Fibroblast of upper back skin (primary cell): ENCODE measurements around the gene BNC2.
A peak's percentile ranks its signal among the peaks of the same experiment; 100 is the strongest.

Experiments
- DNase-seq: peaks from one replicate; pipeline ENCODE4 v3.0.0-alpha.2; 2013

The BNC2 gene

GRCh38 chr9:16434526-16434925 is 435.9 kb downstream of the BNC2 start:
- peak; percentile 95 for DNase-seq

DNA sequence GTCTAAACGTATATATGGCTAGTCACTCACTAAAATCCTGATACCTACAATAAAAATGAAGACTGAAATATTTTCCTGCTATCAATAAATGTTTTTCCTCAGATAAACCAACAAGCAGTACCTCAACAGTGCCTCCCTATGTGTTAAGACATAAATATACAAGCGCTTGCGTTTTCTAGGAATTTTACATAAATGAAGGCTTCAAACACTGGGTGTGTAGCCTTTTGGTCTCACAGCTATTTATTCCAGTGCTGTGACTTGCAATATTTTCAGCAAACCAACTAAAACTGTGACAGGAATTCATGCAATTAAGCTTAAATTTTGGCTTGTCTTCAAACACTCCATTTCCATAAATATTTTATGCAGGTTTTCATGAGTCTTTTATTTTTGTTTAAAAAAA is 437.0 kb downstream of the BNC2 start:
- no peak for DNase-seq

GRCh38 chr9:16431666-16432392 is 438.6 kb downstream of the BNC2 start:
- DNase-seq: no peak

GRCh38 chr9:16429671-16430070 is 440.8 kb downstream of the BNC2 start:
- no peak for DNase-seq

DNA sequence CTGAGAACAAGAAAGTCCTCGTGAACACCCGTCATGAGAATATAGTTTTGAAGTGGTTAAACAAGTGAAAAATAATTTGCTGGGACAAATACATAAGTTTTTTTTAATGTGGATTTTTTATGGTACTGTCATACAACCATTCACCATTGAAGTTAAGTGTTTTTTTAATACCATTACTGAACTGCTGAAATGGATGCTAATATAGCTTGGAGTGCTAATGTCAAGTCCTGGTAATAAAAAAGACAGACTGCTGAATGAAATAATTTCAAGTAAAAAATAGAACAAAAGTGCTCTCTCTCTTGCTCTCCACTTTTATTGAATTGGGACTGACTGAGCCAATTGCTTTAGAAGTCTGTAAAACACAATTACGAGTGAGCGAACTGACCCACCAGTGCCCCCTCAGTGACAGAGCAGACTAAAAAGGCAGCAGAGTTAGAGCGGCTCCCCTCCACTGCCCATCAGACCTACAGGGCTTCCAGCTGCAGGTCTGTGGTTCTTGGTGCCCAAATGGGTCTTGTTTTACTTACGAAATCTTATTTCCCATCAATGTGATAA is 442.5 kb downstream of the BNC2 start:
- DNase-seq: no peak

DNA sequence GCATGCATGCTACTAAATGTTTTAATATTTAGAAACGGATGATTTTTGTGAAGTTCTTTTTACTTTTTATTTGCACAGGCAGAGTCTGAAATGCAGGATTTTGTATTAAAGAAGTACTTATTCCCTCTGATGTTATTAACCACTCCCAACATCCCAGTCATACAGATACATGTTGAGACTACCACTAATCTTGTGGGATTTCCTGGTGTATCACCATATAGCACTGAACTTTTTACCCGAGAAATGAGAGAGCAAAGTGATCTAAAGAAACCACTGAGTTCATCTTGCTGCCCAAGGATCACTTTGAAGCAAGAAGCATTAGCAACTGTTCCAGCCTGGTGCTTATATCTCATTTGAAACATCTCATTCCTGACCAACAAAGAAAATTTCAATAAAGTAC is 443.8 kb downstream of the BNC2 start:
- peak; percentile 47 for DNase-seq

DNA sequence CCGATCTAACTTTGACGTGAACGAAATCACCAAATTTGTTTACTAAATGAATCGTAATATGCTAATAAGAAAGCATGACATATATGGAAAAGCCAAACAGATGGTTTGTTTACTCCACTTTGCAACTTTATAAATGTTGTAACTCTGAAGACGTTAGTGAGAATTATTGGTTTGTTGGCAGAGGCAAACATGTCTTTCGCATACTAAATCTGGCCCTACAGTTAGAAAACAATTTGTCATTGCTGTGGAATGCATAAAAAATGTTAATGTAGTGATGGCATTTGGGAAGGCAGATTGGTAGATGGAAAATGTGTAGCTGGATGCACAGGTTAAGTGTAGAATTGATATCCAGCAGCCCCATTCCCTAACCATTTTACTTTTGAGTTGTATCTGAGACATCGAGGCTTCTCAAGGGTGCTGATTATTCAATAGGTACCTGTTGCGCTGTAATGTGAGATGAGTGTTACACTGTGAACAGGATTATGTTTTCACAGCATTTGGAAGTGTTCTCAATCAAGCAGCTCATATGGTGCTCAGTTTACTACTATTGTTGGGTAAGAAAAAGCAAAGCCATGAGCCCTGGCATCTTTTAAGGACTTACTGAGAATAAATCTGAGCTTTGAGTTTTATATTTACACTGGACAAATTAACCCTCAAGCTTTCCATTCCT is 444.8 kb downstream of the BNC2 start:
- peak; percentile 72 for DNase-seq

- no peak for DNase-seq
These were observed 448.4 kb downstream of the BNC2 start for GRCh38 chr9:16422114-16422513.

DNA sequence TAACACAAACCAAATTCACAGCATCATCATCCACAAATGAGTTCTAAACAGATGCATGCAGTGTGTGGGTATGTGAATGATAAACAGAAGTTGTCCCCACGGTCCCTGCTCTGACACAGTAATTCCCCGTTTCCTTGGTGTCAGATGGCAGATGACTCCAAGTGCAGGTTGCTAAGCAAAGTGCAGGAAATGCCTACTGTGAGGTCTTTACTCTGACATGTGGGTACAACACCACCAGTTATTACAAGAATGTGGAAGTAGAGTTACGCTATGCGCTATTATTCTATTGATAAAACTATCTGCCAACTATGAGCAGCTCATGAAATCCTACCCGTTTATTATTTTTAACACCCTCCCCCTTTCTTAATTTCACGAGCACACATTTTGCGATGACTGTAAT is 448.9 kb downstream of the BNC2 start:
- DNase-seq: peak; percentile 49

GRCh38 chr9:16419124-16419523 is 451.3 kb downstream of the BNC2 start:
- DNase-seq: no peak

DNA sequence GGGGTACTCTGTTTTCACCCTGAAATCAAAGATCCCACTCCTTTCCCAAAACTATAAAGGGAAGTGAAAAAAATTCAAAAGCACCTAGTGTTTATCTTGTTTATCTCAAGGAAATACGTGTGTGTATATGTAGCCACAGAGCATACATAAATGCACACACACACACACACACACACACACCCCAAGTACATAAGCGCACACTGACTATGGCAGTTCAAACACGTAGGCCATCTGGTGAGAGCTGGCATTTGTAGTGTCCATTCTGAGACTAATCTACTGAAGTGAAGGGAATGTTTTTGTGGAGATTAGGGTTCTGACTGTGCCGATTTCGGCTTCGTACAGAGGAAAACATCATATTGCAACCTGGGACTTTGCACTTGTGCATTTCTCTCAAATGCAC is 451.7 kb downstream of the BNC2 start:
- no peak for DNase-seq

DNA sequence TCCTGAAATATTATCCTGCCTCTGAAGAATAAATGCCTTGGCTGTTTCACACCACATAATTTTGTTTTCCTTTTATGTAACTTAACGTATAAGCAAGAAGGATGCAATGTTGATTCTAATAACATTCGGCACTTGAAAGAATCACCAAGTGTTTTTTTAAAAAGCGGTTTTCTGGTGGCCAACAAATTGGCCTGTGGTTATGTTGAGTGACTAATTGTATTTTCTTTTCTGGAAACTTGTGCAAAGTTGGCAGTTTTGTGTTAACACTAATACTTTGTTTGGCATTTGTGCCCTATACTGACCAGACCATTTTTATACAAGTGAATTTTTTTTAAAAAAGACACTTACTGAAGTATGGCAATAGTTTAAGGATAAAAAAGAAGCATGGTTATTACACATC is 452.7 kb downstream of the BNC2 start:
- DNase-seq: no peak

GRCh38 chr9:16417161-16417560 is 453.3 kb downstream of the BNC2 start:
- peak; percentile 78 for DNase-seq

- no peak for DNase-seq
These were observed 456.0 kb downstream of the BNC2 start for GRCh38 chr9:16414451-16414850.

GRCh38 chr9:16413509-16414016 is 456.9 kb downstream of the BNC2 start:
- DNase-seq: peak; percentile 96

GRCh38 chr9:16412740-16413139 is 457.7 kb downstream of the BNC2 start:
- no peak for DNase-seq

DNA sequence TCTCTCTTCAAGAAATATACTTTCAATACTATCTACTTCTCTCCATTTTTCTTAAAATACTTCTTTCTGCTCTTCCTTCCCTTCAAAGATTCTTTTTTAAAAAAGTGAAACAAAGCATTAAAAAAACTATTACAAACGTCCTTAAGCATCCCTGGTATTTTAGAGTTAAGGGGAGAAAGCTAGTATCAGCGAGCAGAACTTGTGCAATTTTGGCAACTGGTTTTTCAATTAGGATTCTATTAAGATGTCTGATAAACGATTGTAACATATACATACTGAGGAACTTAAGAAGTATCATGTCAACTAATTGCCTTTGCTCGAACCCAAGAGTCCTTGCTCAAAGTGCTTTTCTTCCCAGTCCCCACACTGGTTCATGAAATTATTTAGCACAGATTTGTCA is 459.2 kb downstream of the BNC2 start:
- no peak for DNase-seq

DNA sequence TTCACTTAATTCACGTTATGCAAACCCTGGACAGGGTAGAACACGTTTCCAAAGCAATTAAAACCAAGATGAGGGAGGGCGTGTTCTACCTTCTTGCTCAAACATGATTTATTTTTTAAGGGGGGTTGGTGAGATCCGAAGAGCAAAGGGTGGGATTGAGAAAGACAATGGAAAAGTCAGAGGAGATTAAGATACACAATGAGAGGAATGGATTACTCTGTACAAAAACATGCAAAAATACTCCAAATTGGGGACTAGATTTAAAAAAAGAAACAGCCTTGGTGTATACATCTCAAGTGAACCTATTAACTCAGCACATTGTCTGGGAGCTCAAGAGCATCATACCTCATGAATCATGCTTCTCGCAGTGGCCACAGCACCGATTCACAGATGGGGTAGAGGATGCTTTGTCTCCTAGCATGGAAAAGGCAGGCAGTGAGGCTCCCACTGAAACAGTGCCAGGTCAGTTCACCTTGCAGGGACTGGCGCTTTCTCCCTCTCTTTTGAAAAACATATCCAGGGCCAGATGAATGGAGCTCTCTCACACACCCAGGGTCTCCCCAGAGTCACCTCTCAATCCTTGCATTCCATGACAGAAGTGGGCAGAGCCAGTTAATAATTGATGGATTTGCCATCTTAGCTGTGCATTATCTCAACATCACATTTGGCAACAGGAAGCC is 459.7 kb downstream of the BNC2 start:
- DNase-seq: peak; percentile 87

DNA sequence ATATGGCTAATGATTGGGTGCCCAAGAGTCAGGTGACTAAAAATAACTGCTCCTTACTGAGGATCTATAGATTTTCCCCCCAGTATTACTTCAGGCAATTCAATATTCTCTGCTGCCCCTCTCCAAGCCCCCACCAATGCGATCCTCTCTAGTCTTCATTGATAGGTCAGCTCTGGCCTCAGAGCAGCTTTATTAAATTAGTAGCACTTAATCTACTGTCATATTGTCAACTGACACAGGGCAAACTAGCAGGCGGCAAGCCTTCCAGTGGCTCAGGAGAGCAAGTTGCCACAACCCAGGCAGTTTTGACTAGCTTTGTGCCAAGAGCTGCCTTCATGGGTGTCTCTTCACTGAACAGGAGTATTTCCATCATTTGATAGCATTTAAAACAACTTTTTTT is 462.9 kb downstream of the BNC2 start:
- DNase-seq: no peak

GRCh38 chr9:16406526-16407225 is 463.8 kb downstream of the BNC2 start:
- DNase-seq: no peak

- DNase-seq: no peak
These were observed 465.0 kb downstream of the BNC2 start for GRCh38 chr9:16405421-16405820.

DNA sequence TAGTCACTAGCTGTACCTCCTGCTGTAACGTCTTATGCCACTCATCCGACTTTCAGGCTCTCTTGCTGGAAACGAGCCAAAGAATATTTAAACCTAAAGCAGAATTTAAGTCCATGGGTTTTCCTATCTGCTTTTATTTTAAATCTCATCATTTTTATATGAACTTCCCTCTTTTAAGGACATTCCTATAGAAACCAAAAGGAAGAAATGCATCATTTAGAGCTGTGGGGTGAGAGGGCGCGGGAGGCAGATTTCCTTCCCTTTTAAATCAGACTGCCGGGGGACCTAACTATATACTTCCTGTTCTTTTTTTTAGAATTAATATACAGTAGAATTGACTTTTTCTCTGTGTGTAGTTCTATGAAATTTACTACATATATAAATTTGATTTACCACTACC is 468.8 kb downstream of the BNC2 start:
- DNase-seq: no peak

DNA sequence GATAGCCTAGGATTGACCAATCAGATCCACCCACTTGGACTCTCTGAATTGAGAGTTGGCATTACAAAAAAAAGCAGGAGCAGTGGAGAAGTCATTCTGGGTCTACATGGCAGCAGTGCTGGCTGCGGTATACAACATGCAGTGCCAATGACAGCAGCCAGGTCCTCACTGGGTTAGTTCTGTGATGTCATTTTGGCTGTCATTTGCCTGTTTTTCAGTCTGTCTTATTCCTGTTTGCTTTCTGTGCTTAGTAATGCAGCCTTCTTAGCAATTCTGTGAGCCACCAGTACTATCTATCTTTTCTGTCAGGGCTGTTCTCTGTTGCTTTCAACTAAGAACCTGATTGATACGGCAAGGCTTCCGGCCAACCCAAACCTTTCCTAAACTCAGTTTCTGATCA is 471.8 kb downstream of the BNC2 start:
- no peak for DNase-seq
